Ovary (tissue), 9 donors: Measurements from ENCODE around the gene SDF2. TPM values are rescaled to one million over a fixed set of nuclear protein-coding genes. Genes with fewer than 3 reads are reported as not detected.

Experiments used
- DNase-seq, 5 donors: peaks; one replicate each; pipeline ENCODE4 v3.0.0-alpha.2; 2019 to 2020
- H3K27ac ChIP-seq, 2 donors: fragments of 200-600 bp; one replicate each; pipeline versions ENCODE4 v1.5.1 to v1.8.0; 2019 to 2022
- H3K27me3 ChIP-seq: fragments of 200-600 bp; one replicate; pipeline ENCODE4 v1.8.0; 2022
- H3K36me3 ChIP-seq: fragments of 200-600 bp; sonication (generic); one replicate; pipeline ENCODE4 v1.5.1; 2019
- H3K4me1 ChIP-seq: one replicate; pipeline ENCODE4 v1.8.1; 2013; ENCODE audit warnings: mild to moderate bottlenecking, moderate library complexity; ENCODE audit not compliant: insufficient read depth
- H3K4me3 ChIP-seq: fragments of 200-600 bp; sonication (generic); one replicate; pipeline ENCODE4 v1.5.1; 2017
- H3K9me3 ChIP-seq, 2 donors: fragments of 200-600 bp in 1 of 2; sonication (generic) in 1 of 2; one replicate each; pipeline versions ENCODE4 v1.5.1 to v1.8.1; 2013 to 2019; ENCODE audit warnings: mild to moderate bottlenecking in 1 of 2, moderate library complexity in 1 of 2
- EP300 ChIP-seq: sonication (generic); formaldehyde crosslinking; IDR thresholded peaks from one replicate; pipeline ENCODE4 v1.6.1; 2017; ENCODE audit warnings: antibody characterized with exemption
- POLR2A ChIP-seq: fragments of 450-650 bp; IDR thresholded peaks from one replicate; pipeline ENCODE4 v1.6.1; 2017; ENCODE audit warnings: antibody characterized with exemption, mild to moderate bottlenecking, moderate library complexity
- WGBS, 3 donors: extraction: QIAGEN DNeasy Blood & Tissue Kit in 1 of 3; methylation state at CpG; one replicate each; pipeline versions ENCODE4 v1.1.5 to v1.1.7; 2013 to 2017; 5-methylcytosine and 5-hydroxymethylcytosine counted together
- intact Hi-C, 4 donors: fragments of 100-400 bp; cut with DNase I; formaldehyde crosslinking; loops; one replicate each; pipeline versions ENCODE4 v1.11.0 to v1.15.1; 2022 to 2023
- polyA plus RNA-seq, 2 donors: library from polyadenylated mRNA; stranded (reverse); fragments of 200-250 nt in 1 of 2; fragments of 350-450 nt in 1 of 2; fragmentation: Illumina TruSeq in 1 of 2; extraction: RNeasy Lipid Tissue Mini Kit (QIAGEN cat#74804) in 1 of 2; gene quantifications; one replicate each; pipeline ENCODE4 v1.2.3, GENCODE V29; 2013 to 2014
- total RNA-seq, 7 donors: library from RNA; depleted of rRNA in 2 of 7; stranded (reverse); fragments of >200 nt in 2 of 7; fragmentation: NEBNext Ultra II Directional in 3 of 7; extraction: Animal tissue kit (Norgen Biotek cat#: 25700) in 3 of 7; gene quantifications; one replicate each; pipeline versions ENCODE4 v1.1.0 to v1.2.4, GENCODE V29; 2016 to 2023
- TF ChIP-seq, protein P1 (sequence below), 3 donors: fragments of 450-650 bp in 2 of 3; fragments of 200-600 bp in 1 of 3; IDR thresholded peaks; one replicate each; pipeline versions ENCODE4 v1.5.1 to v1.8.0; 2016 to 2022; ENCODE audit warnings: antibody characterized with exemption in 3 of 3, mild to moderate bottlenecking in 1 of 3
- donor health status: DM: no; HTN: no; CAD: no; lungs with moderate emphysema.
- donor health status: DM: no; HTN: no; CAD: no.
- donor health status: Bipolar disorder and iron deficiency.
- donor health status: DM: yes; HTN: yes; CAD: no.
- donor health status: DM: no; HTN: no; CAD: no.
- donor health status: DM: yes; HTN: yes; CAD: no.

SDF2 gene
- total and polyA plus RNA-seq, 9 donors: 33.9 to 118 (median 46.8) TPM

DNA sequence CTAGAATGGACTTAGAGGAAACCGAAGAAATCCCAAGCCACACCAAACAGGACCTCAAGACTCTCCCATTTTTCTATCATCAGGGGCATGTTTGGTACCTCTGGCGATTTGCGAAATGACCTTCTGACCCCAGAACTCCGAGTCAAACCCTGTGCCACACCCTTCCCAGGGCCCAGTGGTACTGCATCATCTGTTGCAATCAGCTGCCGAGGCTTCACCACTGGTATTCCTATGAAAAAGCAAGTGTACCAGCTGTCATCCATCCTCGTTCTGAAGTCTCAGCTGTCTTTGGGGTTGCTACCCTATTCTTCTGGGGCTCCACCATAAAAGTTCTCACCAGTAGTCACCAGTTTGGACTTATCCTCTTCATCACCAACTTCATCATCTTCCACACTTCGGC, 45.4 kb downstream of the SDF2 start:
- Histone ChIP-seq H3K27me3 (no peaks in the 10 kb centered on the region), H3K27ac (no peak overlapping the region), H3K36me3 (no peaks in the 10 kb centered on the region), H3K9me3 (no peaks in the 10 kb centered on the region), H3K4me3 (no peak overlapping the region), H3K4me1 (no peaks in the 10 kb centered on the region)
- 72 to 83% (median 78%) methylated on average over 7 of the region's 7 CpGs for WGBS, 3 donors
- TF ChIP-seq, protein P1, sequence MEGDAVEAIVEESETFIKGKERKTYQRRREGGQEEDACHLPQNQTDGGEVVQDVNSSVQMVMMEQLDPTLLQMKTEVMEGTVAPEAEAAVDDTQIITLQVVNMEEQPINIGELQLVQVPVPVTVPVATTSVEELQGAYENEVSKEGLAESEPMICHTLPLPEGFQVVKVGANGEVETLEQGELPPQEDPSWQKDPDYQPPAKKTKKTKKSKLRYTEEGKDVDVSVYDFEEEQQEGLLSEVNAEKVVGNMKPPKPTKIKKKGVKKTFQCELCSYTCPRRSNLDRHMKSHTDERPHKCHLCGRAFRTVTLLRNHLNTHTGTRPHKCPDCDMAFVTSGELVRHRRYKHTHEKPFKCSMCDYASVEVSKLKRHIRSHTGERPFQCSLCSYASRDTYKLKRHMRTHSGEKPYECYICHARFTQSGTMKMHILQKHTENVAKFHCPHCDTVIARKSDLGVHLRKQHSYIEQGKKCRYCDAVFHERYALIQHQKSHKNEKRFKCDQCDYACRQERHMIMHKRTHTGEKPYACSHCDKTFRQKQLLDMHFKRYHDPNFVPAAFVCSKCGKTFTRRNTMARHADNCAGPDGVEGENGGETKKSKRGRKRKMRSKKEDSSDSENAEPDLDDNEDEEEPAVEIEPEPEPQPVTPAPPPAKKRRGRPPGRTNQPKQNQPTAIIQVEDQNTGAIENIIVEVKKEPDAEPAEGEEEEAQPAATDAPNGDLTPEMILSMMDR (IDR thresholded peaks at IDR 0.05): no peak
- no peak for TF ChIP-seq POLR2A
- no peak for TF ChIP-seq EP300
- intact Hi-C loops: loop anchor here in 1 of 4 donors (5.0 kb wide), 1 partner anchor 124 kb away; no protein-coding TSS in a partner anchor
- DNase-seq: no peak

DNA sequence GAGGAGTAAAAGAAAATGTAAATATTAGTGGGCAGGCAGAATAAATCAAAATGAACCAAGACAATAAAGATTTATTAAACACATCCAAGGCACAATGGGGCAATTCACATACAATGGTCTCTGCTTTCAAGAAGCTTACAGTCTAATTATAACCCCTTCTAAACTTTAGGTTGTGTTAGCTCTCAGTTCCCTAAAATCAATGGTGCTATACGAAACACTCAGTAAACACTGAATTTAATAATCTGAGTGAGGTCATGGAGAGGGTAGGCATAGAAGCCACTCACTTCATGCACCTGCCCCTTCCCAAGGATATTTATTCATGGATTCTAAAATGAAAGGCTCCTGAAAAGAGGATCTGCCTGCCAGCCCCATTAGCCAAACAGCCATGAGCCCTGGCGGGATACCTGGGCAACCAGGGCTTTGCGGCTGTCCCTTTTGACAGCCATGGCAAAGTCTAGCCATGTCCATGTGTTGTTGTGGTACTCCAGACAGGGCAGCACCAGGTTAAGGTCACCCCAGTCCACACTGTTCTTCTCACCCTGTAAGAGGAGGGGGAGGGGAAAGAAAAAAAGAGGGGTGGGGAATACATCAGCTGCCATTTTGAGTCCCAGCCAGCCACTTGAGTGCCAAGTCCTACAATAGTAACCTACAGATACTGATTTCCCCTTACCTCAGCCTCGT, 46.3 kb downstream of the SDF2 start:
- no peaks in the 10 kb centered on the region for H3K9me3 ChIP-seq
- no peak overlapping the region for H3K27ac ChIP-seq
- H3K27me3 ChIP-seq: no peaks in the 10 kb centered on the region
- no peak for DNase-seq
- TF ChIP-seq, protein P1 (IDR thresholded peaks at IDR 0.05): no peak
- TF ChIP-seq EP300: no peak
- TF ChIP-seq POLR2A: no peak
- no peaks in the 10 kb centered on the region for H3K4me1 ChIP-seq
- H3K36me3 ChIP-seq: no peaks in the 10 kb centered on the region
- intact Hi-C loops: loop anchor here in 1 of 4 donors (5.0 kb wide), 1 partner anchor 123 kb away; no protein-coding TSS in a partner anchor
- WGBS, 3 donors: 82 to 83% (median 83%) methylated on average over 4 of the region's 4 CpGs
- H3K4me3 ChIP-seq: no peak overlapping the region

DNA sequence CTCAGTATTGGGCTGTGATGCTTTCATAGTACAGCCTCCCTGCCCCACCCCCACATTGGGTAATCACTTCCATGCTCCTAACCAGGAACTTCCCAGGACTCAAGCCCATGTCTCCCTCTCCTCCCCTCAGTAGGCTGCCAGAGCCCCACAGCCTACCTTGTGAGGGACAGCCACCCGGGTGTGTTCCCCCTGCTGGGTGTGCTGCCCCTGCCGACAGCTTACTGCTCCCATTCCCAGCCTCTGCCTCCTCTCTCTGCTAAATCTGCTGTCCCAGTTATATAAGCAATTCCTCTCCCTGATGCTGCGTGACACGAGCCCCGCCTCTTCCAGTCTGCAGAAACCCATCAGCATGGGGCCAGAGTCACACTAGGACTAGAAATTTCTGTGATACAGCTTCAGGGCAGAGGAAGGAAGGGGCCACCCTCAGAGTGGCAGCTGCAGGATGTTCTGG, 47.8 kb downstream of the SDF2 start, which contains the start of gene RSKR:
RSKR (minus strand) TSS at position 255 of the 451 bp plus-strand sequence; CDS start at position 231, 24 bp downstream.
- Histone ChIP-seq H3K27me3 (no peaks in the 10 kb centered on the region), H3K27ac (no peak within 1 kb of the TSS), H3K4me3 (no peak within 1 kb of the TSS), H3K4me1 (no peaks in the 10 kb centered on the region), H3K9me3 (no peaks in the 10 kb centered on the region), H3K36me3 (no peaks in the 10 kb centered on the region)
- 72 to 80% (median 76%) methylated on average over 5 of the region's 5 CpGs for WGBS, 3 donors
- intact Hi-C loops: loop anchor here in 3 of 4 donors (2.0 to 5.0 kb wide), 2 partner anchors 59 to 117 kb away; no protein-coding TSS in a partner anchor
- no peak for DNase-seq
- TF ChIP-seq, protein P1 (IDR thresholded peaks at IDR 0.05): no peak
- no peak for TF ChIP-seq POLR2A
- no peak for TF ChIP-seq EP300

DNA sequence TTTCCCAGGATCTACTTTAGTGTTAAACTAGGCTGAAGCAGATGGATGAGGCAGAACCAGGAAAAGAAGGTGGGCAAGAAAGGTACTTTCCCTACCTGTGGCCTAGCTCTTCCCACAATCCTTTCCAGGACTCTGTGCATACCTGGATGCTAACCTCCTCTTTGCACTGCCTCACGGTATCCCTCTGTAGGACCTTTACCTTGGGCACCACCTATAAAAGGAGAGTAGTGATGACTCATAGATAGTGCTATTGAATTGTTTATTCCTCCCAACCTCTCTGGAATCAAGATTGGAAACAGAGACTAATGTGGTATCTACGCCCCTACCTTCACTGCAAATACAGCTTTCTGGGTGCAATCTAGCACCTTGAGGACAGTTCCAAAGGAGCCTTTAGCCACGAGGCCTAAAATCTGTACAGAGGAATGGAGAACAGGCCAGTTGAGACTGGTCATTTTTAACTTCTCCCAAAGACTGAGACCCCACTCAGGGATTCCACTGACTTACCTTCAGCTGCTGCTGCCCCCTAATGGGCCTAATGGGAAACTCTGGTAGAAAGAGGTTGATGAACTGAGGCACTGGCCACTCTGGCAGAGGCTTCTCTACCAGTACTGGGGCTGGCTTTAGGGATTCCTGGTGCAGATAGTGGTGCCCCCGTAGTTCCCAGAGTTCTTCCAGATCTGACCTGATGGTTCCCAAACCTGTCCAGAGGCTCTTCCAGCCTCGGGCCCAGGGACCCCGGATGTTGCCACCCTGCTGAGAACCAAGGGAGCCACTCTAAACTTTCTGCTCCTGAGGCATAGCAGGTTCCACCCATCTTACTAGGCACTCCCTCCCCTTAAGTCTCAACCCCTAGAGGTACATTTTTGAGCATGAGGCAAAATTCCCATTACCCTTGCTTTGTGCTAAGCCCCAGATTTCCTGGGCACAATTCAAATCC, 48.5 kb downstream of the SDF2 start:
- DNase-seq: peak in 1 of 5 donors; percentile 41
- Histone ChIP-seq H3K4me3 (no peak overlapping the region), H3K27ac (no peak overlapping the region), H3K36me3 (no peaks in the 10 kb centered on the region), H3K27me3 (no peaks in the 10 kb centered on the region), H3K9me3 (no peaks in the 10 kb centered on the region), H3K4me1 (no peaks in the 10 kb centered on the region)
- intact Hi-C loops: loop anchor here in 3 of 4 donors (2.0 to 5.0 kb wide), 2 partner anchors 58 to 116 kb away; no protein-coding TSS in a partner anchor
- no peak for TF ChIP-seq POLR2A
- TF ChIP-seq, protein P1 (IDR thresholded peaks at IDR 0.05): peak; percentile 12 to 48 (median 38)
- WGBS, 3 donors: 67 to 73% (median 69%) methylated on average over 6 of the region's 6 CpGs
